Chondrocyte (in vitro differentiated cells): ENCODE measurements around the gene RARS1. TPM values are rescaled to one million over a fixed set of nuclear protein-coding genes. Genes with fewer than 3 reads are reported as not detected.

ENCODE experiments used
- DNase-seq: peaks from one replicate; pipeline ENCODE4 v3.0.0; 2021; ENCODE audit warnings: mixed read lengths, low spot score
- H3K27ac Mint-ChIP-seq: one replicate; pipeline ENCODE4 v1.8.0; 2021; ENCODE audit warnings: mild to moderate bottlenecking, moderate library complexity, mixed read lengths; ENCODE audit not compliant: unreplicated experiment
- H3K27me3 Mint-ChIP-seq: 2 replicates; pipeline ENCODE4 v1.8.0; 2021; ENCODE audit warnings: low read depth, mixed read lengths
- H3K36me3 Mint-ChIP-seq: 2 replicates; pipeline ENCODE4 v1.8.0; 2021; ENCODE audit warnings: low read depth, mixed read lengths
- H3K4me1 Mint-ChIP-seq: 2 replicates; pipeline ENCODE4 v1.8.0; 2021; ENCODE audit warnings: low read depth, mild to moderate bottlenecking, mixed read lengths
- H3K4me3 Mint-ChIP-seq: one replicate; pipeline ENCODE4 v1.8.0; 2021; ENCODE audit warnings: mild to moderate bottlenecking, moderate library complexity, mixed read lengths; ENCODE audit not compliant: unreplicated experiment
- H3K9me3 Mint-ChIP-seq: 2 replicates; pipeline ENCODE4 v1.8.0; 2021; ENCODE audit warnings: low read depth, mixed read lengths
- microRNA-seq: library from miRNA; unstranded; fragments of <30 nt; microRNA quantifications from one replicate; pipeline ENCODE4 v1.2.0, GENCODE V29; 2020; ENCODE audit warnings: borderline number of aligned reads
- total RNA-seq: library from RNA; stranded (reverse); gene quantifications from 3 replicates; pipeline ENCODE4 v1.2.1, GENCODE V29; 2021
- TF ChIP-seq, protein P1 (sequence below): fragments of 200-600 bp; sonication (generic); IDR thresholded peaks from 2 replicates; pipeline ENCODE4 v1.5.0; 2021; ENCODE audit warnings: antibody characterized with exemption, mild to moderate bottlenecking, moderate library complexity

Gene RARS1
- total RNA-seq, 1 donor from 2014 or later, result 98.6 TPM

DNA sequence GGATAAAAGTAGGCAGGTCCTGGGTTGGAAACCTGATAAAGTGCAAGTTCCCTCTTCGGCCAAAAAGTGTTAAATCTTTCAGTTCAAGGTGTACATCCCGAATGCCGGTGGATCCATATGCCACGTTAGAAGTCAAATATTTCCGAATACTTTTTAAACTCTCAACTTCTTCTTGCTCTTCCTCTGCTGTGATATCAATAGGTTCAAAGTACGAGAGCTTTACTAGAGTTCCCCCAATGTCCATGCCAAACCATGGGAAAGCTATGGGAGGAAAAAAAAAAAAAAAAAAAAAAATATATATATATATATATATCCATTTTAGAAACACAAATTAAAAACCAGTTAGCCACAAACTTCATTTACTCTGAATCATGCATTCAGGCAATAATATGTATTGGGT lies 82.5 kb downstream of the RARS1 start:
- Mint-ChIP-seq H3K4me3 (no peak overlapping the region), H3K27ac (no peak overlapping the region), H3K4me1 (peaks cover 26% of the 10 kb centered on the region), H3K36me3 (peaks cover 3% of the 10 kb centered on the region), H3K9me3 (no peaks in the 10 kb centered on the region), H3K27me3 (no peaks in the 10 kb centered on the region)
- DNase-seq, result no peak
- TF ChIP-seq, protein P1, sequence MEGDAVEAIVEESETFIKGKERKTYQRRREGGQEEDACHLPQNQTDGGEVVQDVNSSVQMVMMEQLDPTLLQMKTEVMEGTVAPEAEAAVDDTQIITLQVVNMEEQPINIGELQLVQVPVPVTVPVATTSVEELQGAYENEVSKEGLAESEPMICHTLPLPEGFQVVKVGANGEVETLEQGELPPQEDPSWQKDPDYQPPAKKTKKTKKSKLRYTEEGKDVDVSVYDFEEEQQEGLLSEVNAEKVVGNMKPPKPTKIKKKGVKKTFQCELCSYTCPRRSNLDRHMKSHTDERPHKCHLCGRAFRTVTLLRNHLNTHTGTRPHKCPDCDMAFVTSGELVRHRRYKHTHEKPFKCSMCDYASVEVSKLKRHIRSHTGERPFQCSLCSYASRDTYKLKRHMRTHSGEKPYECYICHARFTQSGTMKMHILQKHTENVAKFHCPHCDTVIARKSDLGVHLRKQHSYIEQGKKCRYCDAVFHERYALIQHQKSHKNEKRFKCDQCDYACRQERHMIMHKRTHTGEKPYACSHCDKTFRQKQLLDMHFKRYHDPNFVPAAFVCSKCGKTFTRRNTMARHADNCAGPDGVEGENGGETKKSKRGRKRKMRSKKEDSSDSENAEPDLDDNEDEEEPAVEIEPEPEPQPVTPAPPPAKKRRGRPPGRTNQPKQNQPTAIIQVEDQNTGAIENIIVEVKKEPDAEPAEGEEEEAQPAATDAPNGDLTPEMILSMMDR, result no peak

Small RNA genes within 50 kb of the gene (microRNA-seq; reads per million reads assigned to microRNA genes)
- gene MIR103A1 (not detected), gene MIR103B1 (not detected)

Other genes with a start within 250 kb of the RARS1 start
- gene WWC1, start 194.8 kb upstream of the RARS1 start, total RNA-seq, result 2.1 to 4.9 TPM (median 2.1 TPM) in 3 replicates
- gene FBLL1, start 42.8 kb downstream of the RARS1 start, total RNA-seq, result 2.4 to 8.3 TPM (median 7.9 TPM) in 3 replicates
- 79.4 to 112 TPM (median 99.3 TPM) in 3 replicates for gene PANK3, start 92.9 kb downstream of the RARS1 start, total RNA-seq